H9 (cell line): ENCODE results near the gene RASGRF2. TPM values are rescaled to one million over a fixed set of nuclear protein-coding genes. Genes with fewer than 3 reads are reported as not detected.
A peak's percentile ranks its signal among the peaks of the same experiment; 100 is the strongest.

Experiments used
- DNase-seq: peaks from one replicate; pipeline ENCODE4 v3.0.0-alpha.2; 2017
- H2AFZ ChIP-seq: one replicate; pipeline ENCODE4 v1.6.1; 2013; ENCODE audit warnings: mild to moderate bottlenecking, low read length, control low read depth, moderate library complexity
- H2AK5ac ChIP-seq: 2 replicates; pipeline ENCODE4 v1.6.1; 2013; ENCODE audit warnings: low read length, control low read depth, mixed read lengths; ENCODE audit not compliant: insufficient read length
- H2BK120ac ChIP-seq: one replicate; pipeline ENCODE4 v1.6.1; 2013; ENCODE audit warnings: low read depth, mild to moderate bottlenecking, low read length, control low read depth, inconsistent platforms; ENCODE audit not compliant: poor library complexity, severe bottlenecking
- H2BK12ac ChIP-seq: 2 replicates; pipeline ENCODE4 v1.6.1; 2013; ENCODE audit warnings: low read length, control low read depth, mixed read lengths, low read depth; ENCODE audit not compliant: insufficient read length
- H2BK15ac ChIP-seq: 2 replicates; pipeline ENCODE4 v1.6.1; 2013; ENCODE audit warnings: low read depth, low read length, control low read depth
- H2BK20ac ChIP-seq: one replicate; pipeline ENCODE4 v1.6.1; 2013; ENCODE audit warnings: low read depth, mild to moderate bottlenecking, low read length, control low read depth, inconsistent platforms; ENCODE audit not compliant: poor library complexity, severe bottlenecking
- H2BK5ac ChIP-seq: 2 replicates; pipeline ENCODE4 v1.6.1; 2013; ENCODE audit warnings: low read length, control low read depth, mixed read lengths; ENCODE audit not compliant: insufficient read length
- H3K14ac ChIP-seq: 2 replicates; pipeline ENCODE4 v1.6.1; 2013; ENCODE audit warnings: low read length, control low read depth; ENCODE audit not compliant: insufficient read depth
- H3K18ac ChIP-seq: 2 replicates; pipeline ENCODE4 v1.6.1; 2013; ENCODE audit warnings: low read depth, mild to moderate bottlenecking, mixed read lengths, low read length, control low read depth; ENCODE audit not compliant: insufficient read length
- H3K23ac ChIP-seq: 2 replicates; pipeline ENCODE4 v1.6.1; 2013; ENCODE audit warnings: low read length, control low read depth, mixed read lengths, low read depth; ENCODE audit not compliant: insufficient read length
- H3K23me2 ChIP-seq: 2 replicates; pipeline ENCODE4 v1.6.1; 2013; ENCODE audit warnings: low read depth, mild to moderate bottlenecking, mixed read lengths, low read length, control low read depth; ENCODE audit not compliant: insufficient read length, poor library complexity, severe bottlenecking
- H3K27ac ChIP-seq: 2 replicates; pipeline ENCODE4 v1.5.1; 2013; ENCODE audit warnings: low read length, control low read depth, mixed read lengths, low read depth; ENCODE audit not compliant: insufficient read length
- H3K27me3 ChIP-seq: 2 replicates; pipeline ENCODE4 v1.6.1; 2013; ENCODE audit warnings: low read length, control low read depth, inconsistent platforms; ENCODE audit not compliant: insufficient read depth
- H3K4ac ChIP-seq: 2 replicates; pipeline ENCODE4 v1.6.1; 2013; ENCODE audit warnings: low read depth, mild to moderate bottlenecking, control low read depth, inconsistent platforms, low read length, moderate library complexity
- H3K4me1 ChIP-seq: 2 replicates; pipeline ENCODE4 v1.6.1; 2013; ENCODE audit warnings: low read length, control low read depth, inconsistent platforms; ENCODE audit not compliant: insufficient read depth
- H3K4me2 ChIP-seq: 2 replicates; pipeline ENCODE4 v1.6.1; 2013; ENCODE audit warnings: low read length, control low read depth, mixed read lengths; ENCODE audit not compliant: insufficient read length, insufficient read depth
- H3K56ac ChIP-seq: 2 replicates; pipeline ENCODE4 v1.6.1; 2013; ENCODE audit warnings: low read depth, mild to moderate bottlenecking, mixed read lengths, low read length, control low read depth; ENCODE audit not compliant: insufficient read length
- H3K79me1 ChIP-seq: 2 replicates; pipeline ENCODE4 v1.6.1; 2013; ENCODE audit warnings: low read depth, mild to moderate bottlenecking, moderate library complexity, low read length, control low read depth, inconsistent platforms; ENCODE audit not compliant: insufficient read depth, poor library complexity, severe bottlenecking
- H3K79me2 ChIP-seq: 2 replicates; pipeline ENCODE4 v1.6.1; 2013; ENCODE audit warnings: low read length, control low read depth, inconsistent platforms; ENCODE audit not compliant: insufficient read depth
- H3K9ac ChIP-seq: 2 replicates; pipeline ENCODE4 v1.6.1; 2013; ENCODE audit warnings: low read length, control low read depth, mixed read lengths; ENCODE audit not compliant: insufficient read length; ENCODE audit errors: extremely low read depth
- H3K9me3 ChIP-seq: one replicate; pipeline ENCODE4 v1.6.1; 2013; ENCODE audit warnings: low read depth, low read length, inconsistent platforms; ENCODE audit not compliant: control insufficient read depth
- H3T11ph ChIP-seq: one replicate; pipeline ENCODE4 v1.6.1; 2013; ENCODE audit warnings: mild to moderate bottlenecking, low read length, control low read depth, inconsistent platforms
- H4K20me1 ChIP-seq: one replicate; pipeline ENCODE4 v1.6.1; 2013; ENCODE audit not compliant: control insufficient read depth, insufficient read length, insufficient read depth
- H4K5ac ChIP-seq: 2 replicates; pipeline ENCODE4 v1.6.1; 2013; ENCODE audit warnings: low read depth, mild to moderate bottlenecking, mixed read lengths, low read length, control low read depth; ENCODE audit not compliant: insufficient read length
- H4K8ac ChIP-seq: replicated peaks from 2 replicates; pipeline ENCODE4 v1.6.1; 2013; ENCODE audit warnings: low read length, control low read depth, mixed read lengths, low read depth; ENCODE audit not compliant: insufficient read length
- H4K91ac ChIP-seq: 2 replicates; pipeline ENCODE4 v1.6.1; 2013; ENCODE audit warnings: low read depth, mild to moderate bottlenecking, moderate library complexity, mixed read lengths, low read length, control low read depth; ENCODE audit not compliant: insufficient read length
- H3K27ac Mint-ChIP-seq, 3 experiments: 2 replicates in 2 of 3; 3 replicates in 1 of 3; pipeline ENCODE4 v1.8.0; 2020 to 2021; ENCODE audit warnings: mixed read lengths in 3 of 3, mild to moderate bottlenecking in 1 of 3, moderate library complexity in 1 of 3
- H3K27me3 Mint-ChIP-seq: 2 replicates; pipeline ENCODE4 v1.8.0; 2021; ENCODE audit warnings: low read depth, mild to moderate bottlenecking, moderate library complexity, mixed read lengths
- H3K36me3 Mint-ChIP-seq, 3 experiments: 2 replicates in 2 of 3; 3 replicates in 1 of 3; pipeline ENCODE4 v1.8.0; 2020 to 2021; ENCODE audit warnings: low read depth in 3 of 3, mixed read lengths in 3 of 3; ENCODE audit not compliant: insufficient read depth in 1 of 3
- H3K4me1 Mint-ChIP-seq, 2 experiments: 2 replicates each; pipeline ENCODE4 v1.8.0; 2020; ENCODE audit warnings: mixed read lengths in 2 of 2
- H3K4me3 Mint-ChIP-seq, 2 experiments: 2 replicates in 1 of 2; 3 replicates in 1 of 2; pipeline ENCODE4 v1.8.0; 2020 to 2021; ENCODE audit warnings: mild to moderate bottlenecking in 2 of 2, mixed read lengths in 2 of 2, moderate library complexity in 1 of 2
- H3K9me3 Mint-ChIP-seq, 2 experiments: 2 replicates in 1 of 2; 3 replicates in 1 of 2; pipeline ENCODE4 v1.8.0; 2020; ENCODE audit warnings: mild to moderate bottlenecking in 2 of 2, mixed read lengths in 2 of 2, moderate library complexity in 1 of 2
- WGBS: extraction: QIAGEN DNeasy Blood & Tissue Kit; methylation state at CpG from one replicate; pipeline ENCODE4 v1.1.7; 2013; ENCODE audit warnings: missing lambda C conversion rate, low lambda C conversion rate, mixed read lengths; ENCODE audit not compliant: insufficient read length; ENCODE audit errors: extremely low coverage; 5-methylcytosine and 5-hydroxymethylcytosine counted together
- total RNA-seq: library from RNA; stranded (reverse); gene quantifications from 2 replicates; pipeline ENCODE4 v1.2.1, GENCODE V29; 2021
- TF ChIP-seq, protein P1 (sequence below): fragments of 200-600 bp; sonication (generic); conservative IDR thresholded peaks from 3 replicates; pipeline ENCODE4 v1.8.0; 2021; ENCODE audit warnings: antibody characterized with exemption, mild to moderate bottlenecking

The RASGRF2 gene
- total RNA-seq, 1 experiment from 2014 or later: 13.5 TPM

GRCh38 chr5:80960531-80961375 is 590 bp downstream of the RASGRF2 start:
- TF ChIP-seq, protein P1, sequence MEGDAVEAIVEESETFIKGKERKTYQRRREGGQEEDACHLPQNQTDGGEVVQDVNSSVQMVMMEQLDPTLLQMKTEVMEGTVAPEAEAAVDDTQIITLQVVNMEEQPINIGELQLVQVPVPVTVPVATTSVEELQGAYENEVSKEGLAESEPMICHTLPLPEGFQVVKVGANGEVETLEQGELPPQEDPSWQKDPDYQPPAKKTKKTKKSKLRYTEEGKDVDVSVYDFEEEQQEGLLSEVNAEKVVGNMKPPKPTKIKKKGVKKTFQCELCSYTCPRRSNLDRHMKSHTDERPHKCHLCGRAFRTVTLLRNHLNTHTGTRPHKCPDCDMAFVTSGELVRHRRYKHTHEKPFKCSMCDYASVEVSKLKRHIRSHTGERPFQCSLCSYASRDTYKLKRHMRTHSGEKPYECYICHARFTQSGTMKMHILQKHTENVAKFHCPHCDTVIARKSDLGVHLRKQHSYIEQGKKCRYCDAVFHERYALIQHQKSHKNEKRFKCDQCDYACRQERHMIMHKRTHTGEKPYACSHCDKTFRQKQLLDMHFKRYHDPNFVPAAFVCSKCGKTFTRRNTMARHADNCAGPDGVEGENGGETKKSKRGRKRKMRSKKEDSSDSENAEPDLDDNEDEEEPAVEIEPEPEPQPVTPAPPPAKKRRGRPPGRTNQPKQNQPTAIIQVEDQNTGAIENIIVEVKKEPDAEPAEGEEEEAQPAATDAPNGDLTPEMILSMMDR: no peak
- no peak overlapping the region for H4K5ac ChIP-seq
- WGBS: no CpG with 5 or more reads among the region's 84 CpGs
- H2BK5ac ChIP-seq: no peak overlapping the region
- no peaks in the 10 kb centered on the region for H4K20me1 ChIP-seq
- no peak overlapping the region for H2AK5ac ChIP-seq
- H3K27ac ChIP-seq: no peak overlapping the region
- H3K23ac ChIP-seq: no peak overlapping the region
- H2BK20ac ChIP-seq: no peak overlapping the region
- peak overlapping the region; percentile 66 for H3K9ac ChIP-seq
- H3K56ac ChIP-seq: no peak overlapping the region
- peak overlapping the region; percentile 73 for H3K4me2 ChIP-seq
- H4K8ac ChIP-seq: no peak overlapping the region
- no peak overlapping the region for H2BK120ac ChIP-seq
- H3K23me2 ChIP-seq: peaks cover 11% of the 10 kb centered on the region
- no peak overlapping the region for H3K18ac ChIP-seq
- H2AFZ ChIP-seq: no peak overlapping the region
- H3K4ac ChIP-seq: no peak overlapping the region
- peaks cover 3% of the 10 kb centered on the region in 2 experiments; a peak in 2 of 5 replicates for H3K9me3 Mint-ChIP-seq
- H2BK12ac ChIP-seq: no peak overlapping the region
- peak; percentile 47 for DNase-seq
- H3K27me3 ChIP-seq: no peaks in the 10 kb centered on the region; the same call in 1 of the 2 replicates
- H4K91ac ChIP-seq: no peak overlapping the region
- no peaks in the 10 kb centered on the region for H3K9me3 ChIP-seq
- H3T11ph ChIP-seq: no peak overlapping the region
- H3K14ac ChIP-seq: peak overlapping the region; percentile 49; the same call in 1 of the 2 replicates
- peaks cover 20% of the 10 kb centered on the region; the same call in 1 of the 2 replicates for H3K4me1 ChIP-seq
- peaks cover 23% of the 10 kb centered on the region for H3K27me3 Mint-ChIP-seq
- H3K79me2 ChIP-seq: peaks cover 12% of the 10 kb centered on the region; the same call in 1 of the 2 replicates
- no peaks in the 10 kb centered on the region for H3K79me1 ChIP-seq
- peaks cover 76 to 79% of the 10 kb centered on the region in 2 experiments for H3K4me1 Mint-ChIP-seq
- no peak overlapping the region for H3K27ac Mint-ChIP-seq
- no peak overlapping the region for H2BK15ac ChIP-seq
- peak overlapping the region; percentile 69 to 84 for H3K4me3 Mint-ChIP-seq
- peaks cover 0 to 4% (median 0%) of the 10 kb centered on the region in 3 experiments; a peak in 1 of 7 replicates for H3K36me3 Mint-ChIP-seq
